ENCODE results near the gene PCDHGA12.

DNA sequence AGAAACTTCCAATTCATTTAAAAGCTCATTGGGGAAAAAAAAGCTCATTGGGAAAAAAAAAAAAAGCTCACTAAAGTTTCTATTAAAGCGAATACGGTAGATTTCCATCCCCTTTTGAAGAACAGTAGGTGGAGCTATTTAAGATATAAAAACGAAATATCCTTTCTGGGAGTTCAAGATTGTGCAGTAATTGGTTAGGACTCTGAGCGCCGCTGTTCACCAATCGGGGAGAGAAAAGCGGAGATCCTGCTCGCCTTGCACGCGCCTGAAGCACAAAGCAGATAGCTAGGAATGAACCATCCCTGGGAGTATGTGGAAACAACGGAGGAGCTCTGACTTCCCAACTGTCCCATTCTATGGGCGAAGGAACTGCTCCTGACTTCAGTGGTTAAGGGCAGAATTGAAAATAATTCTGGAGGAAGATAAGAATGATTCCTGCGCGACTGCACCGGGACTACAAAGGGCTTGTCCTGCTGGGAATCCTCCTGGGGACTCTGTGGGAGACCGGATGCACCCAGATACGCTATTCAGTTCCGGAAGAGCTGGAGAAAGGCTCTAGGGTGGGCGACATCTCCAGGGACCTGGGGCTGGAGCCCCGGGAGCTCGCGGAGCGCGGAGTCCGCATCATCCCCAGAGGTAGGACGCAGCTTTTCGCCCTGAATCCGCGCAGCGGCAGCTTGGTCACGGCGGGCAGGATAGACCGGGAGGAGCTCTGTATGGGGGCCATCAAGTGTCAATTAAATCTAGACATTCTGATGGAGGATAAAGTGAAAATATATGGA, at the start of gene PCDHGA12:
- TF ChIP-seq, protein P1, sequence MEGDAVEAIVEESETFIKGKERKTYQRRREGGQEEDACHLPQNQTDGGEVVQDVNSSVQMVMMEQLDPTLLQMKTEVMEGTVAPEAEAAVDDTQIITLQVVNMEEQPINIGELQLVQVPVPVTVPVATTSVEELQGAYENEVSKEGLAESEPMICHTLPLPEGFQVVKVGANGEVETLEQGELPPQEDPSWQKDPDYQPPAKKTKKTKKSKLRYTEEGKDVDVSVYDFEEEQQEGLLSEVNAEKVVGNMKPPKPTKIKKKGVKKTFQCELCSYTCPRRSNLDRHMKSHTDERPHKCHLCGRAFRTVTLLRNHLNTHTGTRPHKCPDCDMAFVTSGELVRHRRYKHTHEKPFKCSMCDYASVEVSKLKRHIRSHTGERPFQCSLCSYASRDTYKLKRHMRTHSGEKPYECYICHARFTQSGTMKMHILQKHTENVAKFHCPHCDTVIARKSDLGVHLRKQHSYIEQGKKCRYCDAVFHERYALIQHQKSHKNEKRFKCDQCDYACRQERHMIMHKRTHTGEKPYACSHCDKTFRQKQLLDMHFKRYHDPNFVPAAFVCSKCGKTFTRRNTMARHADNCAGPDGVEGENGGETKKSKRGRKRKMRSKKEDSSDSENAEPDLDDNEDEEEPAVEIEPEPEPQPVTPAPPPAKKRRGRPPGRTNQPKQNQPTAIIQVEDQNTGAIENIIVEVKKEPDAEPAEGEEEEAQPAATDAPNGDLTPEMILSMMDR (conservative IDR thresholded peaks at IDR 0.05 in 1 of 2, IDR thresholded peaks at IDR 0.05 in 1 of 2; ENCODE audit: low read depth in 1 of 2, low read length in 2 of 2), result peak; percentile 69 to 72
- no peak for TF ChIP-seq EZH2 (IDR thresholded peaks at IDR 0.05; ENCODE audit: low read length, missing control alignments)

All from fibroblast of lung (primary cell).